ENCODE data around the gene SPINK8. TPM values are rescaled to one million over a fixed set of nuclear protein-coding genes. Genes with fewer than 3 reads are reported as not detected.

SPINK8 gene
- total RNA-seq, 4 donors from 2014 or later = not detected

DNA sequence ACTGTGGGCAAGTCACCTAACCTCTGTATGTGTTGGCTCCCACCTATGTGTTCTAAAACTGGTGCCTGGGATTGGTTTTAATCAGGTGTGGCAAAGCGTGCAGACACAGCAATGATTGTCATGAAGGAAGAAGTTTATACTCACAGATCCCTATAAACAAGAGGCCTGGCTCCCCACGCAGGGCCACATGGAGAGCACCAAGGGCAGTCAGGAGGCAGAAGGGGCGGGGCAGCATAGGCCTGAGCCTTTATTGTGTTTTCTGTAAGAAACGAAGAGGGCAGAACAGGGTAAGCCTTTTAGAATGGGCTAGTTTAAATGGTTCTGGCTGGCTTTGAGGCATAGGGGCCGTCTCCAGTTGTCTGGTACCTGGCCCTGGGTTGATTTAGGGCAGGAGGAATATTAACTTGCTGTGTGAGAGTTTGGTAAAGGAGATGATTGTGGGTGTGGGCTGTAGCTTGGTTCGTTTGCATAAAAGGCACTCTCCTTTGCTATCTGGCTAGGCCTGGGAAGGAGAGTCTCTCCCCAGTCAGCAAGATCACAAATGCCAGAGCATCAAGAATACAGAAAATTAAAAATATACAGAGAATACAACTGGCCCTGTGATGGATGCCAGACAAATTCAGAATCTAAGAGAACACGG is 36.4 kb upstream of the SPINK8 start:
- no peaks in the 10 kb centered on the region for H3K27me3 ChIP-seq
- H3K27ac ChIP-seq = no peak overlapping the region
- H3K9me3 ChIP-seq = no peaks in the 10 kb centered on the region
- no peaks in the 10 kb centered on the region for H3K4me1 ChIP-seq
- TF ChIP-seq, protein P1, sequence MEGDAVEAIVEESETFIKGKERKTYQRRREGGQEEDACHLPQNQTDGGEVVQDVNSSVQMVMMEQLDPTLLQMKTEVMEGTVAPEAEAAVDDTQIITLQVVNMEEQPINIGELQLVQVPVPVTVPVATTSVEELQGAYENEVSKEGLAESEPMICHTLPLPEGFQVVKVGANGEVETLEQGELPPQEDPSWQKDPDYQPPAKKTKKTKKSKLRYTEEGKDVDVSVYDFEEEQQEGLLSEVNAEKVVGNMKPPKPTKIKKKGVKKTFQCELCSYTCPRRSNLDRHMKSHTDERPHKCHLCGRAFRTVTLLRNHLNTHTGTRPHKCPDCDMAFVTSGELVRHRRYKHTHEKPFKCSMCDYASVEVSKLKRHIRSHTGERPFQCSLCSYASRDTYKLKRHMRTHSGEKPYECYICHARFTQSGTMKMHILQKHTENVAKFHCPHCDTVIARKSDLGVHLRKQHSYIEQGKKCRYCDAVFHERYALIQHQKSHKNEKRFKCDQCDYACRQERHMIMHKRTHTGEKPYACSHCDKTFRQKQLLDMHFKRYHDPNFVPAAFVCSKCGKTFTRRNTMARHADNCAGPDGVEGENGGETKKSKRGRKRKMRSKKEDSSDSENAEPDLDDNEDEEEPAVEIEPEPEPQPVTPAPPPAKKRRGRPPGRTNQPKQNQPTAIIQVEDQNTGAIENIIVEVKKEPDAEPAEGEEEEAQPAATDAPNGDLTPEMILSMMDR (IDR thresholded peaks at IDR 0.05) = no peak
- 69 to 70% methylated on average over 7 of the region's 7 CpGs for WGBS, 2 donors
- no peak for DNase-seq
- no peaks in the 10 kb centered on the region for H3K36me3 ChIP-seq
- H3K4me3 ChIP-seq = no peak overlapping the region
- intact Hi-C loops (cut with DNase I) = loop anchor here (10.0 kb wide), 1 partner anchor 85 kb away; no protein-coding TSS in a partner anchor

DNA sequence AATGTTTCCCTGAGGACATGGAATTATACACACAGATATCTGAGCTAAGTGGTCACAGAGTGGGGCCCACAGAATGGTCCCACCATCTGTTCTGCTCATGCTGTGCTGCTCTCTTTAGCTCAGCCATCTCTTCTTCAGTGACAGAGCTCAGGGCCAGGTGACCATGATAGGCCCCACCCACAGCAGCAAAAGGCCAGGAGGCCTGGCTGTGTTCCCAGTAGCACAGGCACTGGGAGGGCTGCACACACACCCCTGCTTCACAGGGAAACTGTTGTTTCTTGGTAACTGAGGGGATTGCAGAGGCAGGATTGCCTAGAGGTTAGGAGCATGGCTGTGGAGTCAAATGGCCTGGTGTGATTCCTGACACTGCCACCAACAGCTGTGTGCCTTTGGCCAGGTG is 33.7 kb upstream of the SPINK8 start:
- no peaks in the 10 kb centered on the region for H3K36me3 ChIP-seq
- DNase-seq = no peak
- no peak overlapping the region for H3K27ac ChIP-seq
- TF ChIP-seq POLR2A (IDR thresholded peaks at IDR 0.05) = no peak
- TF ChIP-seq, protein P1 (IDR thresholded peaks at IDR 0.05) = no peak
- no peaks in the 10 kb centered on the region for H3K27me3 ChIP-seq
- H3K4me1 ChIP-seq = no peaks in the 10 kb centered on the region
- intact Hi-C loops (cut with DNase I) = no loop called here
- no peak overlapping the region for H3K4me3 ChIP-seq
- H3K9me3 ChIP-seq = no peaks in the 10 kb centered on the region

DNA sequence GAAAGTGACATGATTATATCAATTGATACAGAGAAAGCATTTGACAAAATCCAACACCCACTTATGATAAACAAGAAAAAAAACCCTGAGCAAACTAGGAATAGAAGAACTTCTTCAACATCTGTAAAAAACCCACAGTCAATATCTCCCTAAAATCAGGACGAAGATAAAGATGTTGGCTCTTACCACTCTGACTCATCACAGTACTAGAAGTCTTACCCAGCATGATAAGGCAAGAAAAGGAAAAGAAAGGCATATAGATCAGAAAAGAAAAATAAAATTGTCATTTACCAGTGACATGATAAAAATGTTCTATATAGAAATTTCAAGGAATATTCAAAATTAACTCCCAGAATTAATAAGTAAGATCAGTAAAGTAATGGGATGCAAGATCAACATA is 31.4 kb upstream of the SPINK8 start:
- H3K4me3 ChIP-seq = no peak overlapping the region
- H3K4me1 ChIP-seq = no peaks in the 10 kb centered on the region
- H3K27me3 ChIP-seq = no peaks in the 10 kb centered on the region
- WGBS, 2 donors = 57 to 62% methylated on average over 1 of the region's 1 CpG
- no peak for DNase-seq
- TF ChIP-seq, protein P1 (IDR thresholded peaks at IDR 0.05) = no peak
- TF ChIP-seq POLR2A (IDR thresholded peaks at IDR 0.05) = no peak
- no peak overlapping the region for H3K27ac ChIP-seq
- no peaks in the 10 kb centered on the region for H3K9me3 ChIP-seq
- intact Hi-C loops (cut with DNase I) = no loop called here
- H3K36me3 ChIP-seq = no peaks in the 10 kb centered on the region

DNA sequence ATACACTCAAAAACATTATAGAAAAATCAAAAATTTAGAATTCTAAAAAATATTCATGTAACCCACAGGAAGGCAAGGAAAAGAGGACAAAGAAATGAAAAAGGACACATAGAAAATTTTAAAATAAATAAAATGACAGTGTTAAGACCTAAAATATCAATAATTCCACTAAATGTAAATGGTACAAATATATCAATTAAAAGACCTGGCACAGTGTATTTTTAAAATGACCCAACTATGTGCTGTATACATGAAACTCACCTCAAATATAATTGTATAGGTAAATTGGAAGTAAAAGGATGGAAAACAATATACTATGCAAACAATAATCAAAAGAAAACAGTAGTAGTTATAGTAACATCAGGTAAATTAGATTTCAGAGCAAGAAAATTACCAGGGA is 28.5 kb upstream of the SPINK8 start:
- H3K27me3 ChIP-seq = peaks cover 0 to 19% (median 0%) of the 10 kb centered on the region in 4 donors
- intact Hi-C loops (cut with DNase I) = no loop called here
- no peak for DNase-seq
- no peak overlapping the region for H3K4me3 ChIP-seq
- H3K27ac ChIP-seq = no peak overlapping the region
- H3K9me3 ChIP-seq = no peaks in the 10 kb centered on the region
- no peaks in the 10 kb centered on the region for H3K36me3 ChIP-seq
- no peak for TF ChIP-seq POLR2A (IDR thresholded peaks at IDR 0.05)
- TF ChIP-seq, protein P1 (IDR thresholded peaks at IDR 0.05) = no peak
- no peaks in the 10 kb centered on the region for H3K4me1 ChIP-seq

DNA sequence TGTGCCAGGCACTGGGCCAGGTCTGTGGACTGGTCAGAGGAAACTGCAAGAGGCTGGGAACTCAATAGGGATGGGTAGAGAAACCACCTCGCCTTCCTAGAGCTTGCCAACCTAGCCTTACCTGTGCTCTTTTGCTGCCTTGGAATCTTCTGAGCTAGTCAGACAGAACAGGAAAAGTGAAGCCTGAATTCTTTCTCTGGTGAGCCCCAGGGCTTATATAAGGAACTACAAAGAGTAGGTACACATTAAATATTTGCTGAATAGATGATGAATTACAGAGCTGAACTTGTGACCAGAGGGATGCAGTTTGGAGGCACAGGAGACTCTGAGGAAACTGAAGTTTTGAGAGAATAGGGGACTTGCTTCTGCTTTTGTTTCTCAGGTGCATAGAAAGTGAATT is 23.0 kb upstream of the SPINK8 start:
- TF ChIP-seq, protein P1 (IDR thresholded peaks at IDR 0.05) = no peak
- no peak for TF ChIP-seq POLR2A (IDR thresholded peaks at IDR 0.05)
- intact Hi-C loops (cut with DNase I) = no loop called here
- no peaks in the 10 kb centered on the region for H3K9me3 ChIP-seq
- no peak for DNase-seq
- WGBS, 2 donors = 9 to 44% methylated on average over 1 of the region's 1 CpG
- H3K27ac ChIP-seq = no peak overlapping the region
- no peak overlapping the region for H3K4me3 ChIP-seq
- peaks cover 0 to 32% (median 0%) of the 10 kb centered on the region in 4 donors for H3K27me3 ChIP-seq
- H3K36me3 ChIP-seq = no peaks in the 10 kb centered on the region
- peaks cover 0 to 11% (median 0%) of the 10 kb centered on the region in 3 donors for H3K4me1 ChIP-seq
